HG02588 (cell line): ENCODE measurements around the gene MYBPHL.

Experiments
- ATAC-seq: cut with Tn5 transposase; IDR thresholded peaks from one replicate; pipeline ENCODE4 v1.9.1; 2021; ENCODE audit warnings: mild to moderate bottlenecking, moderate library complexity; ENCODE audit not compliant: unreplicated experiment

Gene MYBPHL

DNA sequence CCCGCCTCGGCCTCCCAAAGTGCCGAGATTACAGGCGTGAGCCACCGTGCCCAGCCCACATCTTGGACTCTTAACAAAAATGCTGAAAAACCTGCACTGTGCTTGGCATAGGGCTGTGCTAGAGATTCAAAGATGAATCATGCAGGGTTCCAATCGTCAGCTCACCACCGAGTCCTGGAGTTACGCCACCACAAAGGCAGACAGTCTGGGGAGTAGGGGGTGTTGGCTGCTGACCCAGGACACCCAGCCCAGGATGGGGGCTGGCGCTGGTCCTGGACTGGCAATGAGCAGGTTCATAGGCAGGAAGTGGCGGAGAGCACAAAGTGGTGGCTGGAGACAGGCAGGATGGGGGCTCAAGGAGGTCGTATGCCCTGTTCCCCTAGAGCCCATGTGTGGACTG lies 39.8 kb downstream of the MYBPHL start:
- ATAC-seq = no peak

DNA sequence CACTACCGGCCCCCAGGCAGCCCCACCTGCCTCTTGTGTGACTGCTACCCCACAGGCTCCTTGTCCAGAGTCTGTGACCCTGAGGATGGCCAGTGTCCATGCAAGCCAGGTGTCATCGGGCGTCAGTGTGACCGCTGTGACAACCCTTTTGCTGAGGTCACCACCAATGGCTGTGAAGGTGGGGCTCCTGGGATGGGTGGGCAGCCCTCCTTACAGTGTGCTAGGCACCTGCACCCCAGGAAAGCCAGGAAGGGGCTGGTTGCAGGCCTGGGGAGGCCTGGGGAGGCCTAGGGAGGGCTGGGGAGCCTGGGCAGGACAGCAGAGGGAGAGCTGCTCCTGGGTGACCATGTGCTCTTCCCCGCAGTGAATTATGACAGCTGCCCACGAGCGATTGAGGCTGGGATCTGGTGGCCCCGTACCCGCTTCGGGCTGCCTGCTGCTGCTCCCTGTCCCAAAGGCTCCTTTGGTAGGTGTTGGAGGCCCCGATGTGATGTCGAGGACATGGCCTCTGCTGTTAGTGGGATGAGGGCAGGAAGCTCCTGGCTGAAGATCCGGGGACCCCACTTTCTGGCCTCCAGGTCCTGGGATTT lies 41.0 kb downstream of the MYBPHL start:
- ATAC-seq = no peak

DNA sequence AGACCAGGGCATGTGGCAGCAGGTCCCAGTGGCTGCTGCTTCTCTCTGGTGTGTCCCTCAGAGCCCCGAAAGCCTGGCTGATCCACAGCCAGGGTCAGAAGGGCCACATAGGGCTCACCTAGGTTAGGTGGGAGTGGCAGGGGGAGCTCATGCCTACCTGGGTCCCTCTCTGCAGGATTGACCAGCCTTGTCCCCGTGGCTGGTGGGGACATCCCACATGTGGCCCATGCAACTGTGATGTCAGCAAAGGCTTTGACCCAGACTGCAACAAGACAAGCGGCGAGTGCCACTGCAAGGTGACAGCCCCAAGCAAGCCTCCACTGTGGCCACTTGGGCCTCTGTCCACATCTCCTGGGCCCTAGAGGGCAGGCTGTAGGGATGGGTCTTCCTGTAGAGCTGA lies 41.8 kb downstream of the MYBPHL start:
- ATAC-seq = no peak

DNA sequence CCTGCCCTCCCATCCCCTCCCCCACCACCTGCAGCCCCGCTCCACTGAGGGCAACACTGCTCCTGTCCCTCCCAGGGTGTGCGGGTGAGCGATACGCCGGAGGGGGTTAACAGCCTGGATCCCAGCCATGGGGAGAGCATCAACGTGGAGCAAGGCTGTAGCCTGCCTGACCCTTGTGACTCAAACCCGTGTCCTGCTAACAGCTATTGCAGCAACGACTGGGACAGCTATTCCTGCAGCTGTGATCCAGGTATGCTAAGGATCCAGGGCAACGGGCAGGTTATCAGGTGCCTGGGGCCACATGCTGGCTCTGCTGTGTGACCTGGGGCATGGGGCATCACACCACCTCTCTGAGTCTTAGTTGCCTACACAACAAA lies 42.4 kb downstream of the MYBPHL start:
- ATAC-seq = no peak

DNA sequence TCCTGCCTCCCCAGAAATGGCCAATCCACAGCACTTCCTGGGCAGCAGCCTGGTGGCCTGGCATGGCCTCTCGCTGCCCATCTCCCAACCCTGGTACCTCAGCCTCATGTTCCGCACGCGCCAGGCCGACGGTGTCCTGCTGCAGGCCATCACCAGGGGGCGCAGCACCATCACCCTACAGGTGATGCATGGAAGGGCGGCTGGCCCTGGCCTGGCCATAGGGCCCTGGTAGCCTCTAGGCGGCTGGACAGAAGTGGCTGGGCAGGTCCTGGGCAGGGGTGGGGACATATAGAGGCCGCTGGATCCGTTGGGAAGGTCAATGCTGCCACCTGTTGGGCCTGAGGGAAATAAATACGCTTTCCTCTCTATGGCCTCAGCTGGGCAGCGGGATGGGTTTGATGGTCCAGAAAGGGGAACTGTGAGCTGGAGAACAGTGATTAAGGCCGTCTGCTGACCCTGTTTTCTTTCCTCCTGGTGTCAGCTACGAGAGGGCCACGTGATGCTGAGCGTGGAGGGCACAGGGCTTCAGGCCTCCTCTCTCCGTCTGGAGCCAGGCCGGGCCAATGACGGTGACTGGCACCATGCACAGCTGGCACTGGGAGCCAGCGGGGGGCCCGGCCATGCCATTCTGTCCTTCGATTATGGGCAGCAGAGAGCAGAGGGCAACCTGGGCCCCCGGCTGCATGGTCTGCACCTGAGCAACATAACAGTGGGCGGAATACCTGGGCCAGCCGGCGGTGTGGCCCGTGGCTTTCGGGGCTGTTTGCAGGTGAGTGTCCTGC lies 43.0 kb downstream of the MYBPHL start:
- ATAC-seq = no peak

DNA sequence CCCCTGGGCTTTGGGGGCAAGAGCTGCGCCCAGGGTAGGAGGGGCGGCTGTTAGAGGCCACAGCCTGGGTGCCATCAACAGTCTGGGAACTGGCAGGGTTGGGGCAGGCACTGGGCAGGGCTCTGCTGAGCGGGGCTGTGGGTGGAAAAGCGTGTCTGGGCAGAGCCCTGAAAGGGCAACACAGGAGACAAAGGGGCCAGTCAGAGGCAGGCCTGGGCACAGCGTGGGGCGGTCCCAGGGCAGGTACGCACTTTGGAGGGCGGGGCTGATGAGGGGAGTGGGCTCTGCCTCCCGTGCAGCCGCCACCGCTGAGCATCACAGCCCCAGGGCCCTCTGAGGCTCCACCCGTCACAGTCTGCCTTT lies 43.6 kb downstream of the MYBPHL start:
- ATAC-seq = no peak

DNA sequence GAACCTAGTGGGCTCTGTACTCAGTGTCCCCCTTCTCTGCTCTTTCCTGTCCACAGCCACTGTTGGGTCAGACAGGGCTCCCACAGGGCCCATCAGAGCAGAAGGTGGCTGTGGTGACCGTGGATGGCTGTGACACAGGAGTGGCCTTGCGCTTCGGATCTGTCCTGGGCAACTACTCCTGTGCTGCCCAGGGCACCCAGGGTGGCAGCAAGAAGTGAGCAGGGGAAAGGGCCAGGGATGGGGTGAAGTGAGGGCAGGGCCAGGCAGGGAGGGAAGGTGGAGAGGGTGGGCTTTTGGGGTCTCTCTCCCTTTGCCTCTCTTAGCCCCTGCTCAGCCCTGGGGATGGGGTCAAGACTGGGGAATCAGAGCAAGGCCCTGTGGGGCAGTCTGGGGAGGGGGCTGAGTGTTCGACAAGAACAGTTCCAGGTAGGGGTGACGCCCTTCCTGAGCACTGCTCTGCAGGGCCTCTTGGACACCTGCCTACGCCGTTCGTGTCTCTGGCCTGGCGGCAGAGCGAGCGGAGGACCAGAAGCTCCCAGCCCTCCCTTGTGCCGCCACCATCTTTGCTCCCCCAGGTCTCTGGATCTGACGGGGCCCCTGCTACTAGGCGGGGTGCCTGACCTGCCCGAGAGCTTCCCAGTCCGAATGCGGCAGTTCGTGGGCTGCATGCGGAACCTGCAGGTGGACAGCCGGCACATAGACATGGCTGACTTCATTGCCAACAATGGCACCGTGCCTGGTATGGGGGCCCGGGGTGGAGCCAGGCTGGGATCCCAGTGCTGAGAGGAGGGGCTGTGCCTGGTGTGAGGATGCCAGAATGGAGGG lies 44.4 kb downstream of the MYBPHL start:
- no peak for ATAC-seq

DNA sequence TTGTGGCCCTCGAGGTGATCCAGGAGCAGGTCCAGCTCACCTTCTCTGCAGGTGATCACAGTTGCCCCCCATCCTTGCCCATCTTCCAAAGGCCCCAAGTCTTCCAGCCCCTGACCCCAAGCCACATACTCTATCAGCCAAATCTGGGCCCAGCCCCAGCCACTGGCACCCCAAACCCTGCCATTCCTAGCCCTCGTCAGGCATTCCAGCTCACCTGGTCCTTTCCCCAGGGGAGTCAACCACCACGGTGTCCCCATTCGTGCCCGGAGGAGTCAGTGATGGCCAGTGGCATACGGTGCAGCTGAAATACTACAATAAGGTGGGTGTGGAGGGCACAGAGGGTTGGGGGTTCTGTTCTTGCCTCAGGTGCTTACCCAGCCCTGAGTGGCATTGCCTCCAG lies 45.2 kb downstream of the MYBPHL start:
- ATAC-seq = no peak

DNA sequence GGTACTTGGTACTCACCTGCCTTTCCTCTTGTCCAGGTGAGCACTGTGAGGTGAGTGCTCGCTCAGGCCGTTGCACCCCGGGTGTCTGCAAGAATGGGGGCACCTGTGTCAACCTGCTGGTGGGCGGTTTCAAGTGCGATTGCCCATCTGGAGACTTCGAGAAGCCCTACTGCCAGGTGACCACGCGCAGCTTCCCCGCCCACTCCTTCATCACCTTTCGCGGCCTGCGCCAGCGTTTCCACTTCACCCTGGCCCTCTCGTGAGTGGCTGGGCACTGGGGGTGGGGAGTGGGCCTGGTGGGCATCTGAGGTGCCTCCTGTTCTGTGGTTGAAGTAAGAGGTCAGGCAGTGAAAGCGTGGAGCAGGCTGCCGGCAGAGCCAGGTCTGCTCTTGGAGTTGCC lies 45.8 kb downstream of the MYBPHL start:
- no peak for ATAC-seq

DNA sequence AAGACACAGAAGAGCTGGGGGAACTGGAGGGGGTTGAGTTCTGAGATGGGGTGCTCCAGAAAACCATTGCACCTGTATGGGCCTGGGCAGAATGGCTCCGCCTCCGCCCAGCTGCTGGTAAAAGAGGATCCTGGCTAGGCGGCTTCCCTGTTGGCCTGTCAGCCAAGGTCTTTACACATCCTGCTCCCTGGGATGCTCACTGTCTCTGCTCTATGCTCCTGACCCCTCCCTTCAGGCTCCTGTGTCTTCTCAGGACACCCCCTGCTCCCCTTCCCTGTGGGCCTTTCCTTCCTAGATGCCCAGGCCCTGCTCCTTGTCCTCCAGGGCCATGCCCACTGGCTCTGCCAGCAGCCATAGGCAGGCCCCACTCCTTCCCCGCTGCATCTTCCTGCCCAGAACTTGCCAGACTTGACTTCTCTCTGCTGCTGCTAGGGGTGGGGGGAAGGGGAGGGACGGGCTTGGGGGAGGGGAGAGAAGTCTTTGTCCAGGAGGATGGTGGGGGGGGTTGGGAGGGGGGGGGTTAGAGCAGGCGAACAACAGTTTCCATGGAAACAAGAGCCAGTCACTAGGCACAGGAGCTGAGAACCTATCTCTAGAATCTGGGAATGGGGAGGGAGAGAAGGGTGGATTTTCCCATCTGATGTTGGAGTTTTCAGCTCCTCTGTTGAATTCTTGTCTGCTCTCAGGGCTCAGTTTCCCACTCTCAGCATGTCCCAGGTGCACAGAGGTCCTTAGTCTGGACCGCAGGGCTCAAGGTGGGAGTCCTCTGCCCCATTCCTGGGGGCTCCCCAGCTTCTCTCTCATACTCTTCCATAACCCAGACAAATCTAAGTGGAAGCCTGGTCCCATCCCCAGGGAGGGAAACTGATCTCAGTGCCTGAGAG lies 46.9 kb downstream of the MYBPHL start:
- ATAC-seq = no peak

DNA sequence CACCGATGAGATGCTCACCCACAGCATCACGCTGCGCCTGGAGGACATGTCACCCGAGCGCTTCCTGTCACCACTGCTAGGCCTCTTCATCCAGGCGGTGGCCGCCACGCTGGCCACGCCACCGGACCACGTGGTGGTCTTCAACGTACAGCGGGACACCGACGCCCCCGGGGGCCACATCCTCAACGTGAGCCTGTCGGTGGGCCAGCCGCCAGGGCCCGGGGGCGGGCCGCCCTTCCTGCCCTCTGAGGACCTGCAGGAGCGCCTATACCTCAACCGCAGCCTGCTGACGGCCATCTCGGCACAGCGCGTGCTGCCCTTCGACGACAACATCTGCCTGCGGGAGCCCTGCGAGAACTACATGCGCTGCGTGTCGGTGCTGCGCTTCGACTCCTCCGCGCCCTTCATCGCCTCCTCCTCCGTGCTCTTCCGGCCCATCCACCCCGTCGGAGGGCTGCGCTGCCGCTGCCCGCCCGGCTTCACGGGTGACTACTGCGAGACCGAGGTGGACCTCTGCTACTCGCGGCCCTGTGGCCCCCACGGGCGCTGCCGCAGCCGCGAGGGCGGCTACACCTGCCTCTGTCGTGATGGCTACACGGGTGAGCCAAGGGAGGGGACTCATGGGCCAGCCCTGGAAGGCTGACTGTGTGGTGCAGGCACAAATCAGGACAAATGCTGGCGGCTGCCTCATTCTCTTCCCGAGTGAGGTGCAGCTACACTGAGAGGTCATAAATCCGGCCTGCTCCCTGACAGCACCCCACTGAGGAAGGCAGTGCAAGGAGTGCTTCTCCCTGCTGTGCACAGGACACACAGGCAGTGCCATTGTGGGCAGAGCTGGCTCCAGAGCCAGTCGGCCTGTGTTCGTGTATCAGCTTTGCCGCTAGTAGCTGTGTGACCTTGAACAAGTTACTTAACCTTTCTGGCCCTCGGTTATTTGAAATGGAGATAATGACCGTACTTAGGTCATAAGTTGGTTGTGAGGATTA lies 48.0 kb downstream of the MYBPHL start:
- ATAC-seq = no peak

DNA sequence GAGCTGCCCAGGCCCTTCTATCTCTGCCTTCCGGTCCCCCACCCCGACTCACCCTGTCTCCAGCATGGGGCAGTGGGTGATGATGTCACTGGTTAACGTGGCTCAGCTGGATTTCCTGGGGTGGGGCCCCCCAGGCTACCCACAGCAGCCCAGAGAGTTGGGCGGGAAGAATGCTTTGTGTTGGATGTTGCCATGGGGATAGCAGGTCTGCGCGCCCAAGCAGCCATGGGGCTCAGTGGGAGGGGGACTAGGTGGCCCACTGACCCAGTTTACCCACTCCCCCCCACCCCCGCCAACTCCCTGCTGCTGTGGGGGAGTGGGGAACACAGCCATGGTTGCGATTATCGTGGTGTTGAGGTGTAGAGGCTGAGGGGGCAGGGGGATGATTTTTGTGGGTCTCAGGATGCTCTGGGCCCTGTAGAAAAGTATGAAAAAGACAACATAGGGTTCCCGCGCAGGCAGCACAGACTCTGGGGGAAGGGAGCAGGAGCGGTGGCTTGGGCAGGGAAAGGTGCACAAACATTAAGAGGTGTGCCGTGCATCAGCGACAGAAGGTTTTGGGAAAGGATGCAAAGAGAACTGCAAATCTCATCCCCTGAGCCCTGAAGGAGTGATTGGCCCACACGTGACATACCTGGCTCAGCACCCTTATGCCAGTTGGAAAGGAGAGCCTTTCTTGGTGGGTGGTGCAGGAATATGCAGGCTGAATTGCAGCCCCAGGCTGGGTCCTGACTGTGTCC lies 49.0 kb downstream of the MYBPHL start:
- ATAC-seq = no peak

DNA sequence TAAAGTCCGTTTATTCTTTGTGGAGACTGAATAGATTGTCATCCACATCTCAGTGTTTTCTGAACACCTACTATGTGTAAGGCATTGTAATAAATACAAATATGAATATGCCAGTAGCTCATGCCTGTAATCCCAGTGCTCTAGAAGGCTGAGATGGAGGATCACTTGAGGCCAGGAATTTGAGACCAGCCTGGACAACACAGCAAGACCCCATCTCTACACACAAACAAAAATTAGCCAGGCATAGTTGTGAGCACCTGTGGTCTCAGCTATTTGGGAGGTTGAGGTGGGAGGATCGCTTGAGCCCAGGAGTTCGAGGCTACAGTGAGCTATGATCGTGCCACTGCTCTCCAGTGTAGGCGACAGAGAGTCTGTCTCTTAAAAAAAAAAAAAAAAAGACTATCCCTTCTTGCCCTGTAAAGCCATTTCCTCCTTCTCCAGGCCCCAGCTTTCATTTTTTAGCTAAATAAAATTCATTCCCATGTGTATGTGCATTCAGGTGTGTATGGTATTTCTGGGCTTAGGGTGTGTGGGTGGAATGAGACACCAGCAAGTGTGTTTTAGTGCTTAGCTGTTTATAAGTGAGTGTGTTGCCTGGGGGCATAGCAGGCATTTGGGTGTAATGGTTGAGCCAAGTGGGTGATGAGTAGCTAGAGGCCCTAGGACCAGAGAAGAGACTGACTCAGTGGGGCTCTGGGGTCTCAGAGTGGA lies 49.7 kb downstream of the MYBPHL start:
- ATAC-seq = no peak

DNA sequence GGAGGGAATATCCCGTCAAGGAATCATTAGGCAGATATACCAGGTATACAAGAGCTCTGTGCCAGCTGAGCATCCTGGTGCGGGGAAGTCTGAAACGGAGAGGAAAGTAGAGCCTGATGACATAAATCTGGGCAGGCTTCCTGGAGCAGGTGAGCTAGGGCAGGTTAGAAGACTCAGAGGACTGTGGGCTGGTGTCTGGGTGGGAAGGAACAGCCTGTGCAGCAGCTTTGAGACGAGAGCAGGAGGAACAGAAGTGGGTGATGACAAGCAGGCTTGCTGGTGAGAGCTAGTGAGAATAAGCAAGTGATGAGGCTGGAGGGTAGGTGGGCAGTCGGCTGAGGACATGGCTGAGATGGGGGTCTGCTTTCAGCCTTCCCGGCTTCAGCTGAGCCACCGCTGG lies 50.7 kb downstream of the MYBPHL start:
- ATAC-seq = no peak

DNA sequence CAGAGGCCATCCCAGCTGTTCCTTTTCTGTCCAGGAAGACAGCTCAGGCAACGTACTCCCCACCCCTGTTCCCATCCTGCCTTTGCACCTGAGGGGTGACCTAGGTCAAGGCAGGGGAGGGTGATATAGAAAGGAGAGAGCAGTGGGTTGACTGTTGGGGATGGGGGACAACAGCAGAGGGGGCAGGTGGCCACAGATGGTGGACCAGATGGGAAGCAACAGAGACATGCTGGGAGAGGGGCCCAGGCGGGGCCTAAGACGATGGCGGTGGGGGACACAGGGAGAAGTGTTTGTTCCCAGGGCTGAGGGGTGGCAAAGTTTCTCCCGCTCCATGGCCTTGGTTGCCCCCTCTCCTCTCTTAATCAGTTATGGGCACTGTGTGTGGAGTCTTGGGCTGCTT lies 51.1 kb downstream of the MYBPHL start:
- ATAC-seq = no peak

DNA sequence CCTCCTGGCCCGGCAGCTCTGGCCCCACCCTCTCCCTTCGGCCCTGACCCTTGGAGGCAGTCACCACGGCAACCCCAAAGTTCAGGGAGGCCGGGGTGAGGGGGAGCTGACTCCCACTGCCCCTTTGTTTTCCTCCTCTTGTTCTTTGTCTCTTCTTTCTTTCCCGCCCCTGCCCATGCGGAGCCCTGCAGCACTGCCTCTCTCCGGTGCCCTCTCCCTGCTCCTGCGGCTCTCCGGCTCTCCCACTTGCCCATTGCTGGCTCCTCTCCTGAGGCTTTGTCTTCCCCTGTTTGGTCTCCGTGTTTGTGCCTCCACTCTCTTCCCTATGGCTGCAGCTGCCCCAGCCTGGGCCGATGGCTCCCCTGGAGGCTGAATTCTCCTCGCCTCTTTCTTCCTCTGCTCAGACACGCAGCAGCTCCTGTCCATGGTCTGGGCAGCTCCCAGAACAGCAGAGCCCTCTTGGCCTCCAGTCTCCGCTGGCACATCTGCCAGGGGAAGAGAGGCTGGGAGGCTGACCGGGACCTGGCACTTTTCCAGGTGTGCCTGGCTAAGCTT lies 51.6 kb downstream of the MYBPHL start:
- no peak for ATAC-seq

DNA sequence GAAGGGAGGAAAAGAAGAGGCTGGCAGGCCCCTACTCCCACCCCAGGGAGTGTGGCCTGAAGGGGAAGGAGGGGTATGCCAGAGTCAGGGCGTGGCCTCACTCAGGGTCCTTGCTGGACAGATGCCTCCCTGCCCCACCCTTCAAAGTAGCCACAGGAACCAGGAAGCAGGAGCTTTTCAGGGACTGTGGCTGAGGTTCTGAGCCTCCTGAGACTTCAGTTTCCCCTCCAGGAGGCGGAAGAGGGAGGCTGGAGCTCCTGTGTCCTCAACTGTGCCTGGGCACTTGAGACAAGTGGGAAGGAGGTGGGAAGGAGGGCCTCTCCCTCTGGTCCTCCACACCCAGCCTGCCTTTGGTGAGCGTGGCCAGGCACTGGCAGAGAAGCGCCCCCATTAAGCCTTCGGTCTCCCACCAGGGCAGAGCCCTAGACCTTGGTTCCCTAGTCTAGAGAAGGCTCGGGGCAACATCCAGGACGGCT lies 52.2 kb downstream of the MYBPHL start:
- no peak for ATAC-seq
